NCI-H2196 treated with DMSO at 0.1 percent for 48 hours (cell line): ENCODE results near the gene ST6GALNAC2.
"Not testable (repeated sequence)": the region's sequence is repeated elsewhere in the genome, so short reads cannot be mapped to it uniquely, and the experiment has no call there.

Source experiments
- DNase-seq: peaks from one replicate; lab custom pipeline; 2025; ENCODE audit not compliant: unreplicated experiment; lab: John Stamatoyannopoulos, UW

The ST6GALNAC2 gene

GRCh38 chr17:76585649-76586593, at the start of gene ST6GALNAC2:
TSS of gene ST6GALNAC2 (minus strand) at chr17:76585860. CDS start at chr17:76585808, 52 bp downstream.
- peak; percentile 64 for DNase-seq

GRCh38 chr17:76635039-76635438, 49.4 kb upstream of the ST6GALNAC2 start:
- no peak for DNase-seq

GRCh38 chr17:76633628-76634328, 48.1 kb upstream of the ST6GALNAC2 start:
- DNase-seq = no peak

- no peak for DNase-seq
Measured at GRCh38 chr17:76631821-76632565, 46.3 kb upstream of the ST6GALNAC2 start.

GRCh38 chr17:76630151-76630550, 44.5 kb upstream of the ST6GALNAC2 start:
- no peak for DNase-seq

GRCh38 chr17:76627510-76627909, 41.9 kb upstream of the ST6GALNAC2 start:
- no peak for DNase-seq

- no peak for DNase-seq
Measured at GRCh38 chr17:76626442-76626841, 40.8 kb upstream of the ST6GALNAC2 start.

GRCh38 chr17:76625496-76625895, 39.8 kb upstream of the ST6GALNAC2 start:
- no peak for DNase-seq

GRCh38 chr17:76623271-76624146, 37.8 kb upstream of the ST6GALNAC2 start:
- peak; percentile 61 for DNase-seq

GRCh38 chr17:76617838-76618237, 32.2 kb upstream of the ST6GALNAC2 start:
- DNase-seq = no peak

GRCh38 chr17:76614912-76615617, 29.4 kb upstream of the ST6GALNAC2 start:
- no peak for DNase-seq

- DNase-seq = not testable (repeated sequence)
Measured at GRCh38 chr17:76614064-76614759, 28.6 kb upstream of the ST6GALNAC2 start.

- no peak for DNase-seq
Measured at GRCh38 chr17:76612977-76613851, 27.6 kb upstream of the ST6GALNAC2 start.

- DNase-seq = no peak
Measured at GRCh38 chr17:76612465-76612864, 26.8 kb upstream of the ST6GALNAC2 start.

- DNase-seq = no peak
Measured at GRCh38 chr17:76611758-76612157, 26.1 kb upstream of the ST6GALNAC2 start.

- not testable (repeated sequence) for DNase-seq
Measured at GRCh38 chr17:76611080-76611749, 25.6 kb upstream of the ST6GALNAC2 start.

- DNase-seq = not testable (repeated sequence)
Measured at GRCh38 chr17:76606685-76607084, 21.0 kb upstream of the ST6GALNAC2 start.

GRCh38 chr17:76601065-76601464, 15.4 kb upstream of the ST6GALNAC2 start:
- DNase-seq = no peak
